Hepatocyte (in vitro differentiated cells): Measurements from ENCODE around the gene SLC39A11.

Source experiments
- EZH2phosphoT487 ChIP-seq: fragments of 200-600 bp; sonication (generic); IDR thresholded peaks from one replicate; pipeline ENCODE4 v1.6.1; 2018; ENCODE audit warnings: antibody characterized with exemption, mild to moderate bottlenecking, low read depth, moderate library complexity; ENCODE audit not compliant: unreplicated experiment, severe bottlenecking
- TF ChIP-seq, protein P1 (sequence below): fragments of 200-600 bp; sonication (generic); IDR thresholded peaks from 2 replicates; pipeline ENCODE4 v1.5.1; 2016; ENCODE audit warnings: antibody characterized with exemption, mild to moderate bottlenecking; ENCODE audit not compliant: poor library complexity

DNA sequence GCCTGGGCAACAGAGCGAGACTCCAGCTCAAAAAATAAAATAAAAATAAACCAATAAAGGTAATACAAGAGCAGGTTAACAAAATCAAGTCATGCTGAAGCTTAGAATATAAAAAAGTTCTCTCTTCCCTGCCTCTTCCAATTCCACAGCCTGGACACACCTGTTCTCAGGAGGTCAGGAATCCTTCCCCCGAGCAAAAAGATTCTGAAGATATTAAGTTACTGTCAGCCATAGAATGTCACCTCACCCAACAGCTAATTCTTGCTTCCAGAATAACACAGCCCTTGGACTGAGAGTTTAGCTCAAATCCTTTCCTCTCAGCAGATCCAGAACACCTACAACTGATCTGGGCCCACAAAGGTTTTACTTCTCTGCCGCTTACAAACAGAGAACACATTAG lies 27.1 kb downstream of the SLC39A11 start:
- TF ChIP-seq, protein P1, sequence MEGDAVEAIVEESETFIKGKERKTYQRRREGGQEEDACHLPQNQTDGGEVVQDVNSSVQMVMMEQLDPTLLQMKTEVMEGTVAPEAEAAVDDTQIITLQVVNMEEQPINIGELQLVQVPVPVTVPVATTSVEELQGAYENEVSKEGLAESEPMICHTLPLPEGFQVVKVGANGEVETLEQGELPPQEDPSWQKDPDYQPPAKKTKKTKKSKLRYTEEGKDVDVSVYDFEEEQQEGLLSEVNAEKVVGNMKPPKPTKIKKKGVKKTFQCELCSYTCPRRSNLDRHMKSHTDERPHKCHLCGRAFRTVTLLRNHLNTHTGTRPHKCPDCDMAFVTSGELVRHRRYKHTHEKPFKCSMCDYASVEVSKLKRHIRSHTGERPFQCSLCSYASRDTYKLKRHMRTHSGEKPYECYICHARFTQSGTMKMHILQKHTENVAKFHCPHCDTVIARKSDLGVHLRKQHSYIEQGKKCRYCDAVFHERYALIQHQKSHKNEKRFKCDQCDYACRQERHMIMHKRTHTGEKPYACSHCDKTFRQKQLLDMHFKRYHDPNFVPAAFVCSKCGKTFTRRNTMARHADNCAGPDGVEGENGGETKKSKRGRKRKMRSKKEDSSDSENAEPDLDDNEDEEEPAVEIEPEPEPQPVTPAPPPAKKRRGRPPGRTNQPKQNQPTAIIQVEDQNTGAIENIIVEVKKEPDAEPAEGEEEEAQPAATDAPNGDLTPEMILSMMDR: no peak
- no peak for TF ChIP-seq EZH2phosphoT487
